ENCODE results near the gene PHOSPHO1. TPM values are rescaled to one million over a fixed set of nuclear protein-coding genes. Genes with fewer than 3 reads are reported as not detected.

Gene PHOSPHO1
- total RNA-seq, 1 experiment from 2014 or later, result 1.1 TPM

GRCh38 chr17:49210158-49211029, 20.2 kb downstream of the PHOSPHO1 start, which contains the start of the genes ABI3 and GNGT2:
Gene ABI3, plus strand, starts transcription at chr17:49210707. Its CDS starts 18 bp downstream, at chr17:49210725.
Gene GNGT2, minus strand, starts transcription at chr17:49210574. Its CDS starts 3,152 bp downstream, at chr17:49207422.
- TF ChIP-seq EZH2 (IDR thresholded peaks at IDR 0.05; ENCODE audit: low read length, unreplicated experiment) (no peak), CTCF (conservative IDR thresholded peaks at IDR 0.05; ENCODE audit: low read depth, low read length) (no peak), EZH2phosphoT487 (IDR thresholded peaks at IDR 0.05; ENCODE audit: borderline replicate concordance, low read length) (no peak)
- H3K4me2 ChIP-seq (ENCODE audit: low read length), result no peak within 1 kb of the TSS
- no peak within 1 kb of the TSS for H3K9ac ChIP-seq (ENCODE audit: low read length)
- peaks cover 16% of the 10 kb centered on the region; the same call in 1 of the 2 replicates for H3K27me3 ChIP-seq (ENCODE audit: low read length)
- H2AFZ ChIP-seq (ENCODE audit: low read length), result no peak within 1 kb of the TSS
- H3K9me3 ChIP-seq (ENCODE audit: low read length), result no peaks in the 10 kb centered on the region
- no peaks in the 10 kb centered on the region for H3F3A ChIP-seq (ENCODE audit: low read length, unreplicated experiment)
- ChIA-PET POLR2A (ENCODE audit: unreplicated experiment) (no interaction called here), CTCF (no interaction called here)
- H3K36me3 ChIP-seq (ENCODE audit: low read depth, low read length), result no peaks in the 10 kb centered on the region
- no peaks in the 10 kb centered on the region for H3K79me2 ChIP-seq (ENCODE audit: low read length)
- no peak for ATAC-seq
- intact Hi-C loops (cut with micrococcal nuclease), result no loop called here
- H4K20me1 ChIP-seq (ENCODE audit: low read length), result no peaks in the 10 kb centered on the region
- DNase-seq, result no peak
- no TSS peak for BruUV-seq (replicated peaks)
- H3K27ac ChIP-seq (ENCODE audit: low read length), result no peak within 1 kb of the TSS
- no peak within 1 kb of the TSS for H3K4me3 ChIP-seq (ENCODE audit: low read length)
- H3K4me1 ChIP-seq (ENCODE audit: insufficient read depth, low read length), result no peaks in the 10 kb centered on the region
- H3K9me2 ChIP-seq (replicated peaks; ENCODE audit: low read length), result no peaks in the 10 kb centered on the region

- no peak overlapping the region for H3K4me2 ChIP-seq (ENCODE audit: low read length)
- H3K27ac ChIP-seq (ENCODE audit: low read length), result no peak overlapping the region
- no peak overlapping the region for H3K4me3 ChIP-seq (ENCODE audit: low read length)
- H3F3A ChIP-seq (ENCODE audit: low read length, unreplicated experiment), result no peaks in the 10 kb centered on the region
- DNase-seq (no peak), ATAC-seq (no peak)
- BruUV-seq (replicated peaks), result no TSS peak
- CTCF ChIA-PET, result no interaction called here
- intact Hi-C loops (cut with micrococcal nuclease), result no loop called here
- no peak overlapping the region for H3K9ac ChIP-seq (ENCODE audit: low read length)
- no peak for TF ChIP-seq CTCF (conservative IDR thresholded peaks at IDR 0.05; ENCODE audit: low read depth, low read length)
- no peak for TF ChIP-seq EZH2phosphoT487 (IDR thresholded peaks at IDR 0.05; ENCODE audit: borderline replicate concordance, low read length)
- no peak for TF ChIP-seq EZH2 (IDR thresholded peaks at IDR 0.05; ENCODE audit: low read length, unreplicated experiment)
- no peaks in the 10 kb centered on the region for H3K36me3 ChIP-seq (ENCODE audit: low read depth, low read length)
- no peaks in the 10 kb centered on the region for H4K20me1 ChIP-seq (ENCODE audit: low read length)
- no peaks in the 10 kb centered on the region for H3K4me1 ChIP-seq (ENCODE audit: insufficient read depth, low read length)
- POLR2A ChIA-PET (ENCODE audit: unreplicated experiment), result no interaction called here
- no peaks in the 10 kb centered on the region for H3K9me2 ChIP-seq (replicated peaks; ENCODE audit: low read length)
- no peaks in the 10 kb centered on the region for H3K79me2 ChIP-seq (ENCODE audit: low read length)
- H3K27me3 ChIP-seq (ENCODE audit: low read length), result peaks cover 23% of the 10 kb centered on the region; the same call in 1 of the 2 replicates
- H2AFZ ChIP-seq (ENCODE audit: low read length), result no peak overlapping the region
- no peaks in the 10 kb centered on the region for H3K9me3 ChIP-seq (ENCODE audit: low read length)
These were observed 21.5 kb downstream of the PHOSPHO1 start for GRCh38 chr17:49209061-49209571.

- Histone ChIP-seq H3K4me3 (ENCODE audit: low read length) (no peak overlapping the region), H3K27ac (ENCODE audit: low read length) (no peak overlapping the region), H3F3A (ENCODE audit: low read length, unreplicated experiment) (no peaks in the 10 kb centered on the region), H3K36me3 (ENCODE audit: low read depth, low read length) (no peaks in the 10 kb centered on the region), H3K79me2 (ENCODE audit: low read length) (no peaks in the 10 kb centered on the region), H3K9me3 (ENCODE audit: low read length) (no peaks in the 10 kb centered on the region), H3K9me2 (replicated peaks; ENCODE audit: low read length) (no peaks in the 10 kb centered on the region), H3K4me2 (ENCODE audit: low read length) (no peak overlapping the region), H3K4me1 (ENCODE audit: insufficient read depth, low read length) (no peaks in the 10 kb centered on the region), H3K9ac (ENCODE audit: low read length) (no peak overlapping the region), H4K20me1 (ENCODE audit: low read length) (no peaks in the 10 kb centered on the region), H2AFZ (ENCODE audit: low read length) (no peak overlapping the region), H3K27me3 (ENCODE audit: low read length) (peaks cover 33% of the 10 kb centered on the region; the same call in 1 of the 2 replicates)
- DNase-seq (no peak), ATAC-seq (no peak)
- intact Hi-C loops (cut with micrococcal nuclease), result no loop called here
- CTCF ChIA-PET, result no interaction called here
- BruUV-seq (replicated peaks), result no TSS peak
- POLR2A ChIA-PET (ENCODE audit: unreplicated experiment), result no interaction called here
- no peak for TF ChIP-seq CTCF (conservative IDR thresholded peaks at IDR 0.05; ENCODE audit: low read depth, low read length)
- TF ChIP-seq EZH2 (IDR thresholded peaks at IDR 0.05; ENCODE audit: low read length, unreplicated experiment), result no peak
- no peak for TF ChIP-seq EZH2phosphoT487 (IDR thresholded peaks at IDR 0.05; ENCODE audit: borderline replicate concordance, low read length)
These were observed 26.1 kb downstream of the PHOSPHO1 start for GRCh38 chr17:49204516-49204915.

Measured in PC-3 (cell line).